SW 1271 (cell line): Measurements from ENCODE around the gene FXYD1.

Experiments used
- DNase-seq, 2 experiments: peaks; one replicate each; lab custom pipeline; 2025; lab: John Stamatoyannopoulos, UW

FXYD1 gene

GRCh38 chr19:35107545-35107944, 31.1 kb upstream of the FXYD1 start:
- peak in 1 of 2 experiments; percentile 6 for DNase-seq

- no peak for DNase-seq
Observed at GRCh38 chr19:35108730-35109129, 29.9 kb upstream of the FXYD1 start.

GRCh38 chr19:35109395-35110112, 29.1 kb upstream of the FXYD1 start:
- DNase-seq, result no peak

GRCh38 chr19:35110974-35111373, 27.6 kb upstream of the FXYD1 start:
- no peak for DNase-seq

GRCh38 chr19:35112995-35113688, 25.5 kb upstream of the FXYD1 start:
- no peak for DNase-seq

GRCh38 chr19:35114353-35115176, 24.1 kb upstream of the FXYD1 start:
- peak in 1 of 2 experiments; percentile 10 for DNase-seq

- DNase-seq, result no peak
Observed at GRCh38 chr19:35115177-35115951, 23.3 kb upstream of the FXYD1 start, which contains the start of gene FXYD3. Gene FXYD3, plus strand, starts transcription at chr19:35115823. Its CDS starts 3,554 bp downstream, at chr19:35119377.

- no peak for DNase-seq
Observed at GRCh38 chr19:35116072-35116801, 22.4 kb upstream of the FXYD1 start.

GRCh38 chr19:35117116-35117515, 21.5 kb upstream of the FXYD1 start:
- DNase-seq, result no peak

GRCh38 chr19:35117799-35118198, 20.8 kb upstream of the FXYD1 start:
- no peak for DNase-seq

GRCh38 chr19:35118268-35119020, 20.2 kb upstream of the FXYD1 start:
- DNase-seq, result no peak

GRCh38 chr19:35119091-35119490, 19.5 kb upstream of the FXYD1 start:
- DNase-seq, result no peak

- no peak for DNase-seq
Observed at GRCh38 chr19:35119578-35120155, 19.0 kb upstream of the FXYD1 start.

GRCh38 chr19:35120492-35120891, 18.1 kb upstream of the FXYD1 start:
- DNase-seq, result no peak

- DNase-seq, result no peak
Observed at GRCh38 chr19:35120898-35121297, 17.7 kb upstream of the FXYD1 start.

GRCh38 chr19:35122687-35123551, 15.7 kb upstream of the FXYD1 start:
- DNase-seq, result no peak

GRCh38 chr19:35123573-35123972, 15.1 kb upstream of the FXYD1 start:
- DNase-seq, result no peak

- peak; percentile 23 to 75 for DNase-seq
Observed at GRCh38 chr19:35124098-35125060, 14.2 kb upstream of the FXYD1 start.
